Measurements from ENCODE around the gene PNP. TPM values are rescaled to one million over a fixed set of nuclear protein-coding genes. Genes with fewer than 3 reads are reported as not detected.

Gene PNP
- total and polyA plus RNA-seq, 2 of the 8 experiments (the other 6 are each of a cell fraction or from before 2014, with no cell fraction given) = 108 to 130 TPM

GRCh38 chr14:20461225-20462141, 7.7 kb upstream of the PNP start, which contains the start of gene PIP4P1:
PIP4P1 (minus strand) TSS chr14:20461434; CDS start chr14:20461325, 109 bp downstream.
- Histone ChIP-seq H3K23me2 (ENCODE audit: low read depth, low read length) (peaks cover 5% of the 10 kb centered on the region; the same call in 1 of the 2 replicates), H3K27me3 (replicated peaks in 1 of 4; ENCODE audit: control insufficient read depth in 3 of 4, extremely low read depth in 1 of 4, insufficient read depth in 3 of 4, low read length in 3 of 4) (no peaks in the 10 kb centered on the region; a peak in 1 of 7 replicates), H3K4me2 (ENCODE audit: insufficient read depth in 1 of 2, low read depth in 2 of 2, low read length in 2 of 2) (peak within 1 kb of the TSS; percentile 81 to 97), H3K9me3 (ENCODE audit: insufficient read depth in 2 of 2, low read depth in 1 of 2, low read length in 1 of 2) (no peaks in the 10 kb centered on the region), H3K9ac (replicated peaks in 1 of 4; ENCODE audit: extremely low read depth in 1 of 4, low read depth in 3 of 4, low read length in 3 of 4) (peak within 1 kb of the TSS; percentile 68 to 95 (median 78)), H2BK15ac (ENCODE audit: low read length) (no peak within 1 kb of the TSS), H4K5ac (ENCODE audit: insufficient read length, low read depth, low read length) (no peak within 1 kb of the TSS), H3K4me3 (ENCODE audit: extremely low read depth in 1 of 4, insufficient read depth in 2 of 4, low read depth in 3 of 4, low read length in 4 of 4) (peak within 1 kb of the TSS; percentile 71 to 87 (median 78)), H3K79me1 (ENCODE audit: low read depth, low read length) (peaks cover 6% of the 10 kb centered on the region), H4K8ac (ENCODE audit: extremely low read depth, insufficient read depth, low read length) (peak within 1 kb of the TSS; percentile 95), H3K79me2 (ENCODE audit: control insufficient read depth in 1 of 2, insufficient read depth in 2 of 2, low read length in 2 of 2) (peaks cover 5 to 21% of the 10 kb centered on the region in 2 experiments), H4K91ac (replicated peaks; ENCODE audit: insufficient read length, low read length) (peak within 1 kb of the TSS; percentile 83), H3K27ac (ENCODE audit: low read depth, low read length) (peak within 1 kb of the TSS; percentile 85), H2AK5ac (ENCODE audit: low read depth, low read length) (peak within 1 kb of the TSS; percentile 46; the same call in 1 of the 2 replicates), H2BK12ac (ENCODE audit: low read depth, low read length) (peak within 1 kb of the TSS; percentile 51; the same call in 1 of the 2 replicates), H3K4me1 (replicated peaks in 1 of 4; ENCODE audit: control insufficient read depth in 3 of 4, insufficient read depth in 4 of 4, low read length in 3 of 4) (peaks cover 0 to 7% (median 2%) of the 10 kb centered on the region in 4 experiments; a peak in 4 of 7 replicates), H3K36me3 (ENCODE audit: control insufficient read depth in 2 of 4, insufficient read depth in 4 of 4, low read length in 3 of 4) (peaks cover 16 to 36% (median 27%) of the 10 kb centered on the region in 4 experiments; a peak in 7 of 8 replicates), H3K14ac (ENCODE audit: insufficient read length) (no peak within 1 kb of the TSS), H4K20me1 (replicated peaks in 1 of 2; ENCODE audit: control insufficient read depth in 1 of 2, insufficient read depth in 2 of 2, low read length in 2 of 2) (peaks cover 0 to 12% of the 10 kb centered on the region in 2 experiments), H2BK120ac (replicated peaks; ENCODE audit: low read depth, low read length) (no peak within 1 kb of the TSS), H3K56ac (replicated peaks; ENCODE audit: insufficient read length, low read depth, low read length) (peak within 1 kb of the TSS; percentile 77), H3K18ac (ENCODE audit: extremely low read depth, low read length) (peak within 1 kb of the TSS; percentile 75; the same call in 1 of the 2 replicates), H2BK20ac (ENCODE audit: low read length) (no peak within 1 kb of the TSS), H2BK5ac (ENCODE audit: low read depth, low read length) (peak within 1 kb of the TSS; percentile 77), H3K23ac (ENCODE audit: insufficient read length) (no peak within 1 kb of the TSS), H3K4ac (replicated peaks; ENCODE audit: insufficient read length, low read depth, low read length) (no peak within 1 kb of the TSS), H2AFZ (ENCODE audit: low read length) (no peak within 1 kb of the TSS)
- ChIA-PET CTCF (ENCODE audit: partially characterized antibody) (interaction anchor here (0.8 to 1.7 kb wide), 5 partner anchors 14 to 147 kb away, joined by 3 to 4 read pairs (median 3); no protein-coding TSS in a partner anchor), POLR2A (ENCODE audit: partially characterized antibody) (interaction anchor here (0.5 to 3.2 kb wide), 14 partner anchors 9 to 197 kb away, joined by 3 to 25 read pairs (median 3); partner anchors contain the start of gene PARP2)
- FAIRE-seq (peak; percentile 97), DNase-seq (ENCODE audit: low read depth in 1 of 2, low spot score in 2 of 2) (peak; percentile 94 to 100)
- WGBS, 2 experiments (ENCODE audit: extremely low coverage in 1 of 2, insufficient coverage in 1 of 2, insufficient read length in 1 of 2, insufficient replicate concordance in 2 of 2, low coverage in 1 of 2, low lambda C conversion rate in 2 of 2, missing lambda C conversion rate in 1 of 2) = 3% methylated on average over 32 of the region's 67 CpGs; no CpG with 5 or more reads in 1 of the 2 experiments
- TF ChIP-seq CBX8 (IDR thresholded peaks at IDR 0.05; ENCODE audit: borderline replicate concordance, low read depth, low read length) = no peak
- 0 out of 4 replicates have a peak, but pooled peaks of 1 of the 2 experiments have one; percentile 61 for TF ChIP-seq HDAC2 (IDR thresholded peaks at IDR 0.05; ENCODE audit: borderline replicate concordance in 1 of 2, low read depth in 2 of 2, low read length in 2 of 2)
- peak; percentile 97 for TF ChIP-seq MAX (IDR thresholded peaks at IDR 0.05)
- 0 out of 2 replicates have a peak, but pooled peaks have one; percentile 52 for TF ChIP-seq TCF12 (IDR thresholded peaks at IDR 0.05; ENCODE audit: low read depth, low read length)
- TF ChIP-seq MAFK (IDR thresholded peaks at IDR 0.05; ENCODE audit: low read depth, low read length) = peak; percentile 65; the same call in 1 of the 2 replicates
- no peak for TF ChIP-seq RAD21 (IDR thresholded peaks at IDR 0.05 in 1 of 2, conservative IDR thresholded peaks at IDR 0.05 in 1 of 2; ENCODE audit: low read depth in 2 of 2, low read length in 2 of 2)
- TF ChIP-seq CREB1 (IDR thresholded peaks at IDR 0.05) = peak; percentile 78
- TF ChIP-seq KDM1A (IDR thresholded peaks at IDR 0.05; ENCODE audit: borderline replicate concordance, low read length) = no peak
- TF ChIP-seq SIRT6 (IDR thresholded peaks at IDR 0.05; ENCODE audit: low read length) = no peak
